GM12873 (cell line): ENCODE measurements around the gene CUL7.

Source experiments
- TF ChIP-seq, protein P1 (sequence below): IDR thresholded peaks from 2 replicates; pipeline ENCODE4 v1.5.1; 2012; ENCODE audit warnings: low read depth, mild to moderate bottlenecking, moderate library complexity, low read length, control low read depth; ENCODE audit not compliant: insufficient read depth; ENCODE audit errors: missing control alignments

The CUL7 gene

DNA sequence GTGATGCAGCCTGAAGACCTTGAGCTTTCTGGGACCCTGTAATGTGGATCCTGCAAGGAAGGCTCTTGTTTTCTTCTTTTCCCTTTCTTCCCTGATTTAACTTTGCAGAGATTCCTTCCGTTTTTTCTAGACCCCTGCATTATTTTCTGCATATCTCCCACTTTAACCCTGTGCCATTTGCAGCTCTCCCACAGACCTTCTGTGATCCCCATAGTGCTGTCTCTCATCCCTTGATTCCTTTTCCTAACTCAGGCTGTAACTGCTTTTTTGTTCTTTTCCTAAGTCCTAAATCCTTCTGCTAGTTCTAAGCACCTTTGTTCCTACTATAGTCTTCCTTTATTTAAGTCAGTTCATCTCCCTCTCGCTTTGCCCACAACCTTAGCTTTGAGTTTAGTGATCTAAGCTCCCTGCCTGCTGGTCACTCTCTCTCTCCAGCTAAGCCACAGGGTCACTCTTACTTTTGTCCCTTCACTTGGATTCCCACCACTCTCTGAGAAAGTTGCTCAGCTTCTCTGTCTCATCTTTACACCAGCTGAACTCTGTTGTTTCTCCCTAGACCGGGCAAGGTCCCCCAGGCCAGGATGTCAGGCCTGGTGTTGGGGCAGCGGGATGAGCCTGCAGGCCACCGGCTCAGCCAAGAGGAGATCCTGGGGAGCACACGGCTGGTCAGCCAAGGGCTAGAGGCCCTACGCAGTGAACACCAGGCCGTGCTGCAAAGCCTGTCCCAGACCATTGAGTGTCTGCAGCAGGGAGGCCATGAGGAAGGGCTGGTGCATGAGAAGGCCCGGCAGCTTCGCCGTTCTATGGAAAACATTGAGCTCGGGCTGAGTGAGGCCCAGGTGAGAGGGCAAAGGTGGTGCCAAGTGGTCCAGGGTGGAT is 7.3 kb upstream of the CUL7 start:
- TF ChIP-seq, protein P1, sequence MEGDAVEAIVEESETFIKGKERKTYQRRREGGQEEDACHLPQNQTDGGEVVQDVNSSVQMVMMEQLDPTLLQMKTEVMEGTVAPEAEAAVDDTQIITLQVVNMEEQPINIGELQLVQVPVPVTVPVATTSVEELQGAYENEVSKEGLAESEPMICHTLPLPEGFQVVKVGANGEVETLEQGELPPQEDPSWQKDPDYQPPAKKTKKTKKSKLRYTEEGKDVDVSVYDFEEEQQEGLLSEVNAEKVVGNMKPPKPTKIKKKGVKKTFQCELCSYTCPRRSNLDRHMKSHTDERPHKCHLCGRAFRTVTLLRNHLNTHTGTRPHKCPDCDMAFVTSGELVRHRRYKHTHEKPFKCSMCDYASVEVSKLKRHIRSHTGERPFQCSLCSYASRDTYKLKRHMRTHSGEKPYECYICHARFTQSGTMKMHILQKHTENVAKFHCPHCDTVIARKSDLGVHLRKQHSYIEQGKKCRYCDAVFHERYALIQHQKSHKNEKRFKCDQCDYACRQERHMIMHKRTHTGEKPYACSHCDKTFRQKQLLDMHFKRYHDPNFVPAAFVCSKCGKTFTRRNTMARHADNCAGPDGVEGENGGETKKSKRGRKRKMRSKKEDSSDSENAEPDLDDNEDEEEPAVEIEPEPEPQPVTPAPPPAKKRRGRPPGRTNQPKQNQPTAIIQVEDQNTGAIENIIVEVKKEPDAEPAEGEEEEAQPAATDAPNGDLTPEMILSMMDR, result no peak

DNA sequence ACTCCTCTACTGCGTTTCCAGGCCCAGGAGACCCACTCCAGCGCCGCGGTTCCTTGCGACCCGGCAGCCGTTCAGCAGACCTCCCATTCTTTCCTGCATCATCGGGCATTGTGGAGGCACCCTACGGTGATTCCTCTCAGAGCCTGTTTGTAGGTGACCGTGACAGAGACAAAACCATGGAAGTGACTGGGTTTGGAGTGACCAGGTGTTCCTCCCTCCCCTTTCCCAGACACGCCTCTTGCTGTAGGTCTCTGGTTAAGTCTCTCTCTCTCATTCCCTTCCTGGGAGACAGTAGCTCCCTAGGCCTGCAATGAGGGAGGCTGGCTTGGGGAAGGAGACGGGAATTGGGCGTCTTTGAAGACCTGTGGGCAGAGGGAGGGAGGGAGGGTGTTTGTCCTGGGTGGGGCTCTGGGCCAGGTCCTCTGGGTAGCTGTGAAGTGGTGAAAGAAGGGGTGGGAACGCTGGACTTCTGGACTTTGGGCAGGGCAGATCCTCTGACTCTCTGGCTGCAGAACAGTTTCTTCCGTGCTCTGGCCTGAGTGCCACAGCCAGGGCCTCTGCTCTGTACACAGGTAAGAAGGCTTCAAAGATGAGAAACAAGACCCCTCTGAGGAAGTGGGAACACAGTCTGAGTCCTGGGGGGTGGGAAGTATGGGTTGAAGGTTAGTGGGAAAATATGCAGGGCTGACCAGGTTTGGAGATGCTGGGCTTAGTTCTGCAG is 6.5 kb upstream of the CUL7 start:
- TF ChIP-seq, protein P1, result no peak

DNA sequence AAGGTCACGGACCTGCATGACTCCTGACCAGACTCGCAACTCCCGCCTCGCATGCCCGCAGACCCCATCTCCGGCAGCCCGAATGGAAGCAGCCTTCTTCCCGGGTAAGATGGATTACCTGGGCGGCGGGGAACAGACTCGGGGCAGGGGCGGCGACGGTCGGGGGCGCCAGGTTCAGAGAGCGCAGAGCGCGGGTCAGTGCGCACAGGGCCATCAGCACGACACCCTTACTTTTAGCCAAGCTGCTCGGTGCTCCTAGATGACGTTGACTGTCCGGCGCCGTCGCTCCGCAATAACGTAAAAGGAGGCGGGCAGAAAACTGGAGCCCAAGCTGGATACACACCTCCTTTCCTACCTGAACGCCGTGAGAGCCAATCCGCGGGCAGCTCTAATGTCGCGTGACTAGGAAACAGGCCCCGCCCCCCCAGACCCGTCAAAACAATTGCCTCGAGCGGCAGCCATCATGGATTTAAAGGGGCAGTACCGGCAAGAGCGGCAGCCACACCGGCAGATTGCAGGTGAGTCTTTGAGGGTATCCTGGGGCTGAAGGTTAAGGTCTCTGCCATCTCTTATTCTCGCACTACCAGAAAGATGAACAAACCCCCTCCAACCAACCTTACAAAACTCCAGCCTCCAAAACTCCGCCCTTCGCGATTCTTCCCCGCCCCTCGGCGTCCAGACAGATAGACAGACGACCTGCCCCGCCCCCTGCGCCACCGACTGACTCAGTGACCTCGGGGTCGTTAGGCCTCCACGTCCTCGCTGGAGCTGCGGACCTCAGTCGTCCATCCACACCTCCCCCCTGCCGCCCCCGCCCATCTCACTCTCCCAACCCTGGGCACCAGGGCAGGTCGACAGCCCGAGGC is 5.8 kb upstream of the CUL7 start, which contains the start of the genes KLC4 and MRPL2:
KLC4 (plus strand) TSS at position 464 of the 866 bp plus-strand sequence. CDS start 1,705 bp downstream, outside the sequence.
MRPL2 (minus strand) TSS at position 267 of the 866 bp plus-strand sequence; CDS start at position 214, 53 bp downstream.
- TF ChIP-seq, protein P1, result no peak

DNA sequence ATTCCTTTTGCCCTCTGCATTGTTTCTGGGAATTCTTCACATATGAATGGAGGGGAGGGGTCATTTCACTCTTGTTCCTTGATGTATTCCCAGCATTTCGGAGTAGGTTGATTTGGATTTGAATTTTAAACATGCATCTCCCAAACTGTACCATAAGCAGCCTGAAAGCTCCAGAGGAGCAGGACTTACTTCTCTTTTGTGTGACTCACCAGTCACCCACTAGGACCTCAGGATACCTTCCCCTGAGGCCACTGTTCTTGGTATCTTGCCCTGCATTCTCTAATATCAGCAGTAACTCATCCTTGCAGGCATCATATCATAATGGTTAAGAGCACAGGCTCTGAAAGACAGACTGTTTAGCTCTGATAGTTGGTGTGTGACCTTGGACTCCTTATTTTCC is 4.9 kb upstream of the CUL7 start:
- TF ChIP-seq, protein P1, result no peak

DNA sequence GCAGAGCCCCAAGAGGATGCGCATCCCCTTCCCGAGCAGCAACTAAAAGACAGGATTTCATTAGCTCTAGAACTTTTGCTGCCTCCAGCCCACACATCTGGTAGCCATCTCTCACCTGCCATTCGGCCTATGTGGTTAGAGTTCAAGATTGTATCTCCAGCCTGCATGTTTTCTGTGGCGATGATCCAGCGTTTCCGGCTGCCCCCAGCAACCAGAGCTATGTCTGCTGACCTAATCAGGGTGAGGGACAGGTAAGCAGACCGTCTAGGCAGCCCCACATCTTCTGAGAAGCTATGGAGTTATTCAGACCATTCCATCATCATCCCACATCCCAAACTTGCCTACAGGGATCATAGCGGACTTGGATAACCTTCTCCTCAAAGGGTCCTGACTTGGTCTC is 2.3 kb upstream of the CUL7 start:
- TF ChIP-seq, protein P1, result no peak

DNA sequence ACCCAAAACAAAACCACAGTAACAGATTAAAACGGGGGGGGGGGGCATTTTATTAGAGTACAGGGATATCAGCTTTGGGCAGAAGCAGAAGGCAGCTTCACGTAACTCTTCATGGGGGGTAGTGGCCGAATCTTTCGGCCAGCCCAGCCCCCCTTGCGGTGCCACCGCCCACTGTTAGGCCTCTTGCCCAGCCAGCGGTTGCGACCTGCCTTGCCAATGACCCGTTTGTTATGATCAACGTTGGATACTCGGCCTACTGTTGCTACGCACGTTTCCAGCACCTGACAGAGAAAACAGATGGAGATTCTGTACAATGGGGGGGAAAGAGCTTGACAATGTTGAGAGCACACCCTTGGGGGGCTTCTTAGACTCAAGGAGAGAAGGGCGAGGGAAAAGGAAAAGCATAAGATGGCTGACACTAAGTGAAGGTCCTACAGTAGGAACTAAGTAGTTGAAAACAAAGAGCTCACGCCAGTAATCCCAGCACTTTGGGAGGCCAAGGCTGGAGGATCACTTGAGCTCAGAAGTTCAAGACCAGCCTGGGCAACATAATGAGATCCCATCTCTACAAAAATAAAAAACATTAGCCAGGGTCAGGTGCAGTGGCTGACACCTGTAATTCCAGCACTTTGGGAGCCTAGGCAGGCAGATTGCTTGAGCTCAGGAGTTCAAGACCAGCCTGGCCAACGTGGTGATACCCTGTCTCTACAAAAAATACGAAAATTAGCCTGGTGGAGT is 724 bp upstream of the CUL7 start:
- TF ChIP-seq, protein P1, result no peak
